Osteocyte (in vitro differentiated cells): ENCODE measurements around the gene BSN. TPM values are rescaled to one million over a fixed set of nuclear protein-coding genes. Genes with fewer than 3 reads are reported as not detected.

Experiments used
- DNase-seq: peaks from one replicate; pipeline ENCODE4 v3.0.0; 2021; ENCODE audit warnings: mixed read lengths; ENCODE audit not compliant: unreplicated experiment; ENCODE audit errors: extremely low spot score
- H3K27ac Mint-ChIP-seq: one replicate; pipeline ENCODE4 v1.8.0; 2021; ENCODE audit warnings: mild to moderate bottlenecking, mixed read lengths; ENCODE audit not compliant: unreplicated experiment
- H3K27me3 Mint-ChIP-seq: one replicate; pipeline ENCODE4 v1.8.0; 2021; ENCODE audit warnings: mixed read lengths; ENCODE audit not compliant: unreplicated experiment
- H3K36me3 Mint-ChIP-seq: one replicate; pipeline ENCODE4 v1.8.0; 2021; ENCODE audit warnings: mixed read lengths; ENCODE audit not compliant: unreplicated experiment
- H3K4me1 Mint-ChIP-seq: one replicate; pipeline ENCODE4 v1.8.0; 2021; ENCODE audit warnings: mixed read lengths; ENCODE audit not compliant: unreplicated experiment
- H3K4me3 Mint-ChIP-seq: one replicate; pipeline ENCODE4 v1.8.0; 2021; ENCODE audit warnings: mild to moderate bottlenecking, moderate library complexity, mixed read lengths; ENCODE audit not compliant: unreplicated experiment
- H3K9me3 Mint-ChIP-seq: one replicate; pipeline ENCODE4 v1.8.0; 2021; ENCODE audit warnings: mixed read lengths; ENCODE audit not compliant: unreplicated experiment
- total RNA-seq: library from RNA; stranded (reverse); gene quantifications from 2 replicates; pipeline ENCODE4 v1.2.1, GENCODE V29; 2021
- TF ChIP-seq, protein P1 (sequence below): fragments of 200-600 bp; sonication (generic); IDR thresholded peaks from 2 replicates; pipeline ENCODE4 v1.5.0; 2021; ENCODE audit warnings: antibody characterized with exemption, mild to moderate bottlenecking, moderate library complexity

The BSN gene
- total RNA-seq, 1 donor from 2014 or later = 0.64 TPM

DNA sequence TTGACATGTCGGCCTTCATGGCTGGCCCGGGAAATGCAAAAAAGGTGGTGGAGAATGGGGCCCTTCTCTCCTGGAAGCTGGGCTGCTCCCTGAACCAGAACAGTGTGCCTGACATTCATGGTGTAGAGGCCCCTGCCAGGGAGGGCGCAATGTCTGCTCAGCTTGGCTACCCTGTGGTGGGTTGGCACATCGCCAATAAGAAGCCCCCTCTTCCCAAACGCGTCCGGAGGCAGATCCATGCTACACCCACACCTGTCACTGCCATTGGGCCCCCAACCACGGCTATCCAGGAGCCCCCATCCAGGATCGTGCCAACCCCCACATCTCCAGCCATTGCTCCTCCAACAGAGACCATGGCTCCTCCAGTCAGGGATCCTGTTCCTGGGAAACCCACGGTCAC lies 23.1 kb upstream of the BSN start:
- Mint-ChIP-seq H3K27me3 (no peaks in the 10 kb centered on the region), H3K36me3 (peaks cover 25% of the 10 kb centered on the region), H3K9me3 (no peaks in the 10 kb centered on the region), H3K4me1 (no peaks in the 10 kb centered on the region), H3K27ac (no peak overlapping the region), H3K4me3 (no peak overlapping the region)
- TF ChIP-seq, protein P1, sequence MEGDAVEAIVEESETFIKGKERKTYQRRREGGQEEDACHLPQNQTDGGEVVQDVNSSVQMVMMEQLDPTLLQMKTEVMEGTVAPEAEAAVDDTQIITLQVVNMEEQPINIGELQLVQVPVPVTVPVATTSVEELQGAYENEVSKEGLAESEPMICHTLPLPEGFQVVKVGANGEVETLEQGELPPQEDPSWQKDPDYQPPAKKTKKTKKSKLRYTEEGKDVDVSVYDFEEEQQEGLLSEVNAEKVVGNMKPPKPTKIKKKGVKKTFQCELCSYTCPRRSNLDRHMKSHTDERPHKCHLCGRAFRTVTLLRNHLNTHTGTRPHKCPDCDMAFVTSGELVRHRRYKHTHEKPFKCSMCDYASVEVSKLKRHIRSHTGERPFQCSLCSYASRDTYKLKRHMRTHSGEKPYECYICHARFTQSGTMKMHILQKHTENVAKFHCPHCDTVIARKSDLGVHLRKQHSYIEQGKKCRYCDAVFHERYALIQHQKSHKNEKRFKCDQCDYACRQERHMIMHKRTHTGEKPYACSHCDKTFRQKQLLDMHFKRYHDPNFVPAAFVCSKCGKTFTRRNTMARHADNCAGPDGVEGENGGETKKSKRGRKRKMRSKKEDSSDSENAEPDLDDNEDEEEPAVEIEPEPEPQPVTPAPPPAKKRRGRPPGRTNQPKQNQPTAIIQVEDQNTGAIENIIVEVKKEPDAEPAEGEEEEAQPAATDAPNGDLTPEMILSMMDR = no peak
- DNase-seq = no peak

DNA sequence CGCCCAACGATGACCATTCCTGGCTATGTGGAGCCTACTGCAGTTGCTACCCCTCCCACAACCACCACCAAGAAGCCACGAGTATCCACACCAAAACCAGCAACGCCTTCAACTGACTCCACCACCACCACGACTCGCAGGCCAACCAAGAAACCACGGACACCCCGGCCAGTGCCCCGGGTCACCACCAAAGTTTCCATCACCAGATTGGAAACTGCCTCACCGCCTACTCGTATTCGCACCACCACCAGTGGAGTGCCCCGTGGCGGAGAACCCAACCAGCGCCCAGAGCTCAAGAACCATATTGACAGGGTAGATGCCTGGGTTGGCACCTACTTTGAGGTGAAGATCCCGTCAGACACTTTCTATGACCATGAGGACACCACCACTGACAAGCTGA lies 22.6 kb upstream of the BSN start:
- no peaks in the 10 kb centered on the region for H3K4me1 Mint-ChIP-seq
- H3K27me3 Mint-ChIP-seq = no peaks in the 10 kb centered on the region

DNA sequence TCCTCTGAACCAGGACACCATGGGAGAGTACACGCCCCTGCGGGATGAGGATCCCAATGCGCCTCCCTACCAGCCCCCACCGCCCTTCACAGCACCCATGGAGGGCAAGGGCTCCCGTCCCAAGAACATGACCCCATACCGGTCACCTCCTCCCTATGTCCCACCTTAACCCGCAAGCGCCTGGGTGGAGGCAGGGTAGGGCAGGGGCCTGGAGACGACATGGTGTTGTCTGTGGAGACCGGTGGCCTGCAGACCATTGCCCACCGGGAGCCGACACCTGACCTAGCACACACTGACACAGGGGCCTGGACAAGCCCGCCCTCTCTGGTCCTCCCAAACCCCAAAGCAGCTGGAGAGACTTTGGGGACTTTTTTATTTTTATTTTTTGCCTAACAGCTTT lies 21.2 kb upstream of the BSN start:
- H3K9me3 Mint-ChIP-seq = no peaks in the 10 kb centered on the region
- H3K4me3 Mint-ChIP-seq = no peak overlapping the region
- H3K4me1 Mint-ChIP-seq = no peaks in the 10 kb centered on the region
- DNase-seq = no peak
- no peaks in the 10 kb centered on the region for H3K27me3 Mint-ChIP-seq
- TF ChIP-seq, protein P1 = no peak
- no peak overlapping the region for H3K27ac Mint-ChIP-seq
- H3K36me3 Mint-ChIP-seq = peaks cover 25% of the 10 kb centered on the region

More for the DNA sequence above, 22.6 kb upstream of the BSN start:
- Mint-ChIP-seq H3K36me3 (peaks cover 25% of the 10 kb centered on the region), H3K4me3 (no peak overlapping the region), H3K27ac (no peak overlapping the region), H3K9me3 (no peaks in the 10 kb centered on the region)
- no peak for DNase-seq
- TF ChIP-seq, protein P1 = no peak

DNA sequence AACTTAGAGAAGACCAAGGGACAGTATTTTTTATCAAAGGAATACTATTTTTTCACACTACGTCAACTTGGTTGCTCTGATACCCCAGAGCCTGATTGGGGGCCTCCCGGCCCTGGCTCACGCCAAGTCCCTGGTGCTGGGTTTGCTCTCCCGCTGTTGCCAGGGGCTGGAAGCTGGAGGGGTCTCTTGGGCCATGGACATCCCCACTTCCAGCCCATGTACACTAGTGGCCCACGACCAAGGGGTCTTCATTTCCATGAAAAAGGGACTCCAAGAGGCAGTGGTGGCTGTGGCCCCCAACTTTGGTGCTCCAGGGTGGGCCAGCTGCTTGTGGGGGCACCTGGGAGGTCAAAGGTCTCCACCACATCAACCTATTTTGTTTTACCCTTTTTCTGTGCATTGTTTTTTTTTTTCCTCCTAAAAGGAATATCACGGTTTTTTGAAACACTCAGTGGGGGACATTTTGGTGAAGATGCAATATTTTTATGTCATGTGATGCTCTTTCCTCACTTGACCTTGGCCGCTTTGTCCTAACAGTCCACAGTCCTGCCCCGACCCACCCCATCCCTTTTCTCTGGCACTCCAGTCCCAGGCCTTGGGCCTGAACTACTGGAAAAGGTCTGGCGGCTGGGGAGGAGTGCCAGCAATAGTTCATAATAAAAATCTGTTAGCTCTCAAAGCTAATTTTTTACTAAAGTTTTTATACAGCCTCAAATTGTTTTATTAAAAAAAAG lies 20.3 kb upstream of the BSN start:
- TF ChIP-seq, protein P1 = no peak
- DNase-seq = no peak
- H3K27ac Mint-ChIP-seq = no peak overlapping the region

GRCh38 chr3:49534581-49535441 lies 19.5 kb upstream of the BSN start:
- Mint-ChIP-seq H3K27me3 (no peaks in the 10 kb centered on the region), H3K27ac (no peak overlapping the region), H3K4me3 (no peak overlapping the region), H3K4me1 (no peaks in the 10 kb centered on the region), H3K36me3 (peaks cover 25% of the 10 kb centered on the region), H3K9me3 (no peaks in the 10 kb centered on the region)
- no peak for DNase-seq
- TF ChIP-seq, protein P1 = no peak

More for the DNA sequence above, 20.3 kb upstream of the BSN start:
- H3K36me3 Mint-ChIP-seq = peaks cover 25% of the 10 kb centered on the region
- no peak overlapping the region for H3K4me3 Mint-ChIP-seq
- no peaks in the 10 kb centered on the region for H3K27me3 Mint-ChIP-seq
- H3K4me1 Mint-ChIP-seq = no peaks in the 10 kb centered on the region
- H3K9me3 Mint-ChIP-seq = no peaks in the 10 kb centered on the region
